Measurements from ENCODE around the gene MFNG. TPM values are rescaled to one million over a fixed set of nuclear protein-coding genes. Genes with fewer than 3 reads are reported as not detected.
A peak's percentile ranks its signal among the peaks of the same experiment; 100 is the strongest.

MFNG gene
- total and polyA plus RNA-seq, 5 experiments from 2014 or later, result 233 to 401 (median 290) TPM

- H3K27ac Mint-ChIP-seq, result peak overlapping the region in 4 of 10 donors; percentile 33 to 57 (median 48)
- POLR2A ChIA-PET, result no interaction called here
Measured at GRCh38 chr22:37467391-37467955, 18.7 kb downstream of the MFNG start.

GRCh38 chr22:37464181-37464580 is 22.0 kb downstream of the MFNG start:
- no peak overlapping the region for H3K4me3 Mint-ChIP-seq
- H3K4me1 Mint-ChIP-seq, result peaks cover 3 to 40% (median 16%) of the 10 kb centered on the region in 4 donors
- DNase-seq (no peak), ATAC-seq (no peak)
- peak overlapping the region in 5 of 10 donors; percentile 4 to 81 (median 34) for H3K27ac Mint-ChIP-seq
- H3K36me3 Mint-ChIP-seq, result peaks cover 0 to 47% (median 8%) of the 10 kb centered on the region in 3 donors
- POLR2A ChIA-PET, result interaction anchor here (0.9 to 1.0 kb wide), 3 partner anchors 9 to 103 kb away, joined by 3 read pairs; partner anchors contain the start of gene MFNG
- no peaks in the 10 kb centered on the region for H3K27me3 Mint-ChIP-seq
- no peaks in the 10 kb centered on the region for H3K9me3 Mint-ChIP-seq

More at GRCh38 chr22:37467391-37467955, 18.7 kb downstream of the MFNG start:
- DNase-seq (no peak), ATAC-seq (no peak)
- Mint-ChIP-seq H3K36me3 (peaks cover 0 to 59% (median 13%) of the 10 kb centered on the region in 3 donors), H3K9me3 (no peaks in the 10 kb centered on the region), H3K27me3 (no peaks in the 10 kb centered on the region), H3K4me1 (peaks cover 7 to 49% (median 19%) of the 10 kb centered on the region in 4 donors), H3K4me3 (no peak overlapping the region)

GRCh38 chr22:37462983-37463382 is 23.2 kb downstream of the MFNG start:
- POLR2A ChIA-PET, result no interaction called here
- Mint-ChIP-seq H3K9me3 (no peaks in the 10 kb centered on the region), H3K4me1 (peaks cover under 1 to 32% (median 11%) of the 10 kb centered on the region in 4 donors), H3K27ac (peak overlapping the region in 2 of 10 donors; percentile 18 to 54), H3K4me3 (no peak overlapping the region), H3K36me3 (peaks cover 0 to 44% (median 12%) of the 10 kb centered on the region in 3 donors), H3K27me3 (no peaks in the 10 kb centered on the region)
- ATAC-seq (no peak), DNase-seq (no peak)

- Mint-ChIP-seq H3K9me3 (no peaks in the 10 kb centered on the region), H3K4me1 (peaks cover 0 to 32% (median 13%) of the 10 kb centered on the region in 4 donors), H3K27me3 (no peaks in the 10 kb centered on the region), H3K27ac (peak overlapping the region in 2 of 10 donors; percentile 12 to 45), H3K4me3 (no peak overlapping the region), H3K36me3 (peaks cover 0 to 43% (median 12%) of the 10 kb centered on the region in 3 donors)
- ATAC-seq (no peak), DNase-seq (no peak)
- POLR2A ChIA-PET, result interaction anchor here (0.5 kb wide), 1 partner anchor 530 kb away, joined by 6 read pairs; no protein-coding TSS in a partner anchor
Measured at GRCh38 chr22:37462436-37462835, 23.7 kb downstream of the MFNG start.

- ATAC-seq (no peak), DNase-seq (no peak)
- Mint-ChIP-seq H3K4me3 (no peak overlapping the region), H3K27ac (peak overlapping the region in 3 of 10 donors; percentile 22 to 87 (median 28)), H3K4me1 (peaks cover 0 to 37% (median 17%) of the 10 kb centered on the region in 4 donors), H3K36me3 (peaks cover 0 to 42% (median 12%) of the 10 kb centered on the region in 3 donors), H3K27me3 (no peaks in the 10 kb centered on the region), H3K9me3 (no peaks in the 10 kb centered on the region)
- POLR2A ChIA-PET, result interaction anchor here (0.5 kb wide), 1 partner anchor 530 kb away, joined by 6 read pairs; no protein-coding TSS in a partner anchor
Measured at GRCh38 chr22:37461961-37462360, 24.2 kb downstream of the MFNG start.

- H3K4me3 Mint-ChIP-seq, result no peak overlapping the region
- H3K4me1 Mint-ChIP-seq, result peaks cover 0 to 34% (median 16%) of the 10 kb centered on the region in 4 donors
- no peak overlapping the region for H3K27ac Mint-ChIP-seq
- H3K27me3 Mint-ChIP-seq, result no peaks in the 10 kb centered on the region
- H3K36me3 Mint-ChIP-seq, result peaks cover 0 to 33% (median 12%) of the 10 kb centered on the region in 3 donors
- POLR2A ChIA-PET, result interaction anchor here (0.7 kb wide), 1 partner anchor 196 kb away, joined by 5 read pairs; no protein-coding TSS in a partner anchor
- DNase-seq (no peak), ATAC-seq (no peak)
- no peaks in the 10 kb centered on the region for H3K9me3 Mint-ChIP-seq
Measured at GRCh38 chr22:37460684-37461083, 25.5 kb downstream of the MFNG start.

- Mint-ChIP-seq H3K27me3 (no peaks in the 10 kb centered on the region), H3K9me3 (no peaks in the 10 kb centered on the region), H3K4me3 (no peak overlapping the region), H3K4me1 (peaks cover 2 to 24% (median 9%) of the 10 kb centered on the region in 4 donors), H3K36me3 (peaks cover 0 to 30% (median 13%) of the 10 kb centered on the region in 3 donors), H3K27ac (no peak overlapping the region)
- DNase-seq (no peak), ATAC-seq (no peak)
- POLR2A ChIA-PET, result interaction anchor here (0.7 kb wide), 3 partner anchors 157 to 385 kb away, joined by 3 to 6 read pairs (median 4); no protein-coding TSS in a partner anchor
Measured at GRCh38 chr22:37459206-37459605, 27.0 kb downstream of the MFNG start.

GRCh38 chr22:37457093-37457893 is 28.9 kb downstream of the MFNG start:
- Mint-ChIP-seq H3K27ac (peak overlapping the region in 2 of 10 donors; percentile 27 to 80), H3K36me3 (peaks cover 0 to 30% (median 13%) of the 10 kb centered on the region in 3 donors), H3K9me3 (no peaks in the 10 kb centered on the region), H3K4me1 (peaks cover 2 to 14% (median 7%) of the 10 kb centered on the region in 4 donors), H3K4me3 (peak overlapping the region in 1 of 10 donors; percentile 28), H3K27me3 (no peaks in the 10 kb centered on the region)
- peak; percentile 98 to 99 for ATAC-seq
- peak; percentile 68 to 90 (median 82) for DNase-seq
- POLR2A ChIA-PET, result interaction anchor here (1.0 to 2.0 kb wide), 2 partner anchors 26 to 190 kb away, joined by 3 to 5 read pairs; no protein-coding TSS in a partner anchor

GRCh38 chr22:37456346-37456745 is 29.8 kb downstream of the MFNG start:
- Mint-ChIP-seq H3K27me3 (no peaks in the 10 kb centered on the region), H3K9me3 (no peaks in the 10 kb centered on the region), H3K27ac (no peak overlapping the region), H3K4me1 (peaks cover 2 to 8% (median 6%) of the 10 kb centered on the region in 4 donors), H3K36me3 (peaks cover 0 to 29% (median 13%) of the 10 kb centered on the region in 3 donors), H3K4me3 (no peak overlapping the region)
- no peak for ATAC-seq
- DNase-seq, result no peak
- POLR2A ChIA-PET, result interaction anchor here (1.0 to 2.0 kb wide), 2 partner anchors 25 to 189 kb away, joined by 3 to 5 read pairs; no protein-coding TSS in a partner anchor

GRCh38 chr22:37455896-37456295 is 30.3 kb downstream of the MFNG start:
- no peak overlapping the region for H3K4me3 Mint-ChIP-seq
- peaks cover 2 to 8% (median 6%) of the 10 kb centered on the region in 4 donors for H3K4me1 Mint-ChIP-seq
- no peak for DNase-seq
- peaks cover 0 to 29% (median 13%) of the 10 kb centered on the region in 3 donors for H3K36me3 Mint-ChIP-seq
- H3K27me3 Mint-ChIP-seq, result no peaks in the 10 kb centered on the region
- POLR2A ChIA-PET, result interaction anchor here (1.1 to 2.0 kb wide), 2 partner anchors 8 to 188 kb away, joined by 3 to 5 read pairs; no protein-coding TSS in a partner anchor
- no peaks in the 10 kb centered on the region for H3K9me3 Mint-ChIP-seq
- no peak overlapping the region for H3K27ac Mint-ChIP-seq
- ATAC-seq, result no peak

GRCh38 chr22:37454857-37455686 is 31.1 kb downstream of the MFNG start:
- no peak for ATAC-seq
- H3K36me3 Mint-ChIP-seq, result peaks cover 0 to 23% (median 8%) of the 10 kb centered on the region in 3 donors
- no peak overlapping the region for H3K4me3 Mint-ChIP-seq
- no peak for DNase-seq
- peak overlapping the region in 1 of 10 donors; percentile 77 for H3K27ac Mint-ChIP-seq
- no peaks in the 10 kb centered on the region for H3K9me3 Mint-ChIP-seq
- H3K27me3 Mint-ChIP-seq, result no peaks in the 10 kb centered on the region
- H3K4me1 Mint-ChIP-seq, result peaks cover 4 to 15% (median 10%) of the 10 kb centered on the region in 4 donors
- POLR2A ChIA-PET, result interaction anchor here (1.1 to 2.0 kb wide), 2 partner anchors 9 to 187 kb away, joined by 3 to 5 read pairs; no protein-coding TSS in a partner anchor

- Mint-ChIP-seq H3K9me3 (no peaks in the 10 kb centered on the region), H3K36me3 (peaks cover 0 to 11% (median 3%) of the 10 kb centered on the region in 3 donors), H3K4me1 (peaks cover 4 to 15% (median 11%) of the 10 kb centered on the region in 4 donors), H3K4me3 (no peak overlapping the region), H3K27me3 (no peaks in the 10 kb centered on the region), H3K27ac (peak overlapping the region in 3 of 10 donors; percentile 12 to 61 (median 14))
- DNase-seq (no peak), ATAC-seq (no peak)
- POLR2A ChIA-PET, result no interaction called here
Measured at GRCh38 chr22:37453696-37454095, 32.5 kb downstream of the MFNG start.
